HG02973 (cell line): ENCODE results near the gene NBL1.
"Not testable (repeated sequence)": the region's sequence is repeated elsewhere in the genome, so short reads cannot be mapped to it uniquely, and the experiment has no call there.

Experiments used
- ATAC-seq: cut with Tn5 transposase; IDR thresholded peaks from one replicate; pipeline ENCODE4 v1.9.1; 2021; ENCODE audit warnings: moderate library complexity; ENCODE audit not compliant: unreplicated experiment

The NBL1 gene

DNA sequence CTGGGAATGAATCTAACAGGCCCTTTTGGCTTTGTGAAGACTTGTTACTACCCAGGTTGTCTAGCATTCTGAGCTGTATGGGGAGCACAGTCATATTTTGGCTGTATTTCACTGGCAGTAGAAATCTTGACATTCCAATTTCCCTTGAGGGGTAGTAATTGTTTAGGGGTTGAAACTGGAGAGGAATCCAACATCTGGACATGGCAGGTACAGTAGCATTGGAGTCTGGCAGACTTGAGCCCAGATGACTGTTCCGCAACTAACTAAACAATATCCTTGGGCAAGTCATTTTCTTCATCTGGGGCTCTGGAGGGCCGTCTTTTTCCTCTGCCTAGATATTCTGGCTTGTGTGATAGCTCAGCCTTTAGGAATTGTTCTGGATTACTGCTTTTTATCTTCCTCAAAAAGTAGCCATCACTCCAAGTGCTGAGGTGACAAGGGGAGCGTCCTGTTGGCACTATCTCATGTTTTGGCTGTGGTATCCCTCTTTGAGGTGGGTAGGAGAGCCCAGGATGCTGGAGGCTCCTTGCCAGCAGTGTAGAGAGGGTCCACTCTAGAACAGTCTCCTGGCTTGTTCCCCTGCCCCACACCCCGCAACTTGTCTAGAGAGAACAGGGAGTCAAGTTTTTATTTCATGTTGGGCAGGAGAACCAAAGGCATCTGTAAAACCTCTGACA is 22.7 kb upstream of the NBL1 start:
- no peak for ATAC-seq

DNA sequence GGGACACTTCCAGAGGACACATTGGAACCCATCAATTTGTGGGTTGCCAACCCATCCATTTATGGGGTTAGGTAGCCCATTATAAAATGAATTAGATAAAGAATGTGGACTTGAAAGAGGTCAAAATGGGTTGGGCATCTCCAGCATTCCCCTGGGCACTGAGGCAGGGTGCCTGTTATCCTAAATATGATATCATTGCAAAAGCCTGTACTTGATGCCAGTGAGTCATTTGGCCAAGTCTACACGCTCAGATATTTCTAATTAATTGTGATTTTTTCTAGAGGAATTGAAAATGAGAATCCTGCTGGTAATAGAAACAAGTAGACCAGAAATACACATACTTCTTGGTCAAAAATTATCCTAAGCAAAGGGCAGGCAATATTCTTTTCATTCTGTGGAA is 21.9 kb upstream of the NBL1 start:
- no peak for ATAC-seq

DNA sequence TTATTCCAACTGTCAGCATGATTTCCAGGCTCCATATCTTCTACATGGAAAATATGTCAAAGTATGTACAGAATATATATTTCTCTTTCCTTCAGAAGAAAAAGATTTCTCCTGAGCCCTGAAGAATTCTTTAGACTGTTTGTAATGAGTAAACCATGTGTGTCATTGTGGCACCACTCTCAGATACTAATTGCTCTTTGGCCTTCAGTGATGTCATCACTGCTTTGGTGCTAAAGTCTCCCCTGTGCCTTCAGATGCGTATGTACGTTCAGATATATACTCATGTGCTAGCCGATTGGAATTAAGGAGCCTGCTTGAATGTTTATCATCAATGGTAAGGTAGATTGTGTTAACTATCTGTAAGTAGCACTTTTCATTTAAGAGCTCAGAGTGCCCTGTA is 20.6 kb upstream of the NBL1 start:
- ATAC-seq = no peak

DNA sequence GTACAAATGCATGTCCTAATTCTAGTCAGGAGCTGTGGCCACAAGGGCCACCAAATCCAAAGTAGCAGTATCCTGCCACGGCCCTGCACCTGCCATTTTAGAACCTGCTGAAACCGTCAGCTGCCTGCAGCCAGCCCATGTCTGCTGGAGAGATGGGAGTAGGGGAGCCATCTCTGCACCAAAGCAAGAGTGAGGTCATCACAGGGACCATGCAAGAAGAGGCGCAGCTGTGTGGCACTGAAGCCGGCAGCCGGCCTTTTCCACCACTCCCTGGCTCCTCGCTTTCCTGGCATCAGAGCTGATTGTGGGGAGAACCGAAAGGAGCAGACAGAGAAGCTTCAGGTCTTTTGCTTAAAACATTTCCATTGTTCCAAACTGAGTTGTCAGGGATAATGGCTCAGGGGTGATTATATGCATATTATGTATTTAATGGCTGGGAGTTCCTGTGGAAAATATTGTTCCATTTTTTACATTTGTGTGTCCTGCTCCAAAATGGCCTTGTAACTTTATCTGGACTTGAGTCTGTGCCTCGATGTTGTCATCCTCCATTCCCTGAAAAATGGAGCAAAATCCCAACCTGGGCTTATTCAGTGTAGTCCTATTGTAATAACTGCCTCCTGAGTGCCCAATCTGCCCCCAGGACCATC is 18.7 kb upstream of the NBL1 start:
- no peak for ATAC-seq

DNA sequence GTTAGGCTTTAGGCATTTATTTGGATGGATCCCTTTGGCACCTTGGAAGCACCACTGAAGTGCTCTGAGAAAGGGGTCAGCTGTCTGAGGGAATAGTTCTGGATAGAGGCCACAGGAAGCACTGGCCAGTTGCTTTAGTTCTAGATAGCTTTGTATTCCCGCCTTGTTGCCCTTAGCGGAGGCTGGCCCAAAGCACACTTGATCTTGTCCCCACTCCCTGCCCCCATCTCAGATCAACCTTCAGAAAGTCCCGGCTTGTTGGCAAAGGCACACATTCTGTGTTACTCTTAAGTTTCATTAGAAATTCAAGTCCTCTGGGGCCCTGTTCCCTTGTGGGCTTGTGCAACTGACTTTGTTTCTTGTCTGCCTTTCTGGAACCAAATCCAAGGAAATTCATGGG is 15.2 kb upstream of the NBL1 start:
- no peak for ATAC-seq

DNA sequence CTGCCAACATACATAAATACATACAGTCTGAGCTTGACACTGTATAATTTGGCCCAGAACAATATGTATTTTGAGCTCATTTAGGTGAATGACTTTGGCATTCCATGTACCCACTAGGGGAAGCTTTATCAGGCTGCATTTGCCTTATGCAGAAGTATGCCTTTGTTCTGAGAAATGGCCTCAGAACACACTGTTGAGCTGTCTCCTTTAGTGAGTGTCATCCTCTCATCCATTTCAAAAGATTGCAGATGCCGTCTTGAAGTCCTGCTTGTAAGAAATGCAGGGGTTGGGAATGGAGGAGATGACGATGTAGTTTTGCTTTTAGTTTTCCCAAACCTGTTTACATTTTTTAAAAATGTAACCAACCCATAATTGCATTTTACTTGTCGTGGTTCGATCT is 14.8 kb upstream of the NBL1 start:
- no peak for ATAC-seq

DNA sequence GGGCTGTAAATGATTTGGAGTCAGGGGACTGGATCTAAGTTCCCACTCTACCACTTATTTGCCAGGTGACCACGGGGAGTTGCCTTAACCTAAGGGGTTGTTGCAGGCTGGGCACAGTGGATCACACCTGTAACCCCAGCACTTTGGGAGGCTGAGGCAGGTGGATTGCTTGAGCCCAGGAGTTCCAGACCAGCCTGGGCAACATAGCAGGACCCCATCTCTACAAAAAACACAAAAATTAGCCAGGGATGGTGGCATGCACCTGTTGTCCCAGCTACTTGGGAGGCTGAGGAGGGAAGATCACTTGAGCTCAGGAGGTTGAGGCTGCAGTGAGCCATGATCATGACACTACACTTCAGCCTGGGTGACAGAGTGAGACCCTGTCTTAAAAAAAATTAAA is 13.9 kb upstream of the NBL1 start:
- not testable (repeated sequence) for ATAC-seq

DNA sequence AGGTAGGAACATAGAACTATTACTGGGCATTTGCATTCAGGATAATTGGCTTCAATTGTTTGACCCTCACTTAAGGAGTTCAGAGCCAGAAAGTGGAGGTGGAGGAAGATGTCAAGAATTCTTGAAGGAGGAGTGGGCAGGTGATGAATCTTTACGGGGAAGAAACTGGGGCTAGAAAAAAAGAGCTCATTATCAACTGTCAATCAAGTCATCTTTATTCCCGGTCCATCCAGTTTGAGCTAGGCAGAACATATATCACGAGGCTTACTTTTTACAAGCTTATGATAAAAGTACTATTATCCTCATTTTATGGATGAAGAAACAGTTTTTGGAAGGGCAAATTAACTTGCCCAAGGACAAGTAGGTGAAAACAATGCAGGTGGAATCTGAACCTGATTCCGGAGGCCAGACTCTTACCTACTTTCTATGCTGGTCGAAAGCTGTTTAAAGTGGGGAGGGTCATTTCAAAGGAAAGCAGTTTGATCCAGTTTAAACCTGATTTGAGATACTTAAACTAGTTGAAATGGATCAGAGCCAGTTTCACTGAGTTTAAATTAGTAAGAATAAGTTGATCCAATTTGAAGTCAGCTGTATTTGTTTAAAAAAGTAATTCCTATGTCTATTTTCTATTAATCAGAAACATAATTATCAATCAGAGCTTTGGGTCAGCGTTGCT is 13.3 kb upstream of the NBL1 start:
- no peak for ATAC-seq

DNA sequence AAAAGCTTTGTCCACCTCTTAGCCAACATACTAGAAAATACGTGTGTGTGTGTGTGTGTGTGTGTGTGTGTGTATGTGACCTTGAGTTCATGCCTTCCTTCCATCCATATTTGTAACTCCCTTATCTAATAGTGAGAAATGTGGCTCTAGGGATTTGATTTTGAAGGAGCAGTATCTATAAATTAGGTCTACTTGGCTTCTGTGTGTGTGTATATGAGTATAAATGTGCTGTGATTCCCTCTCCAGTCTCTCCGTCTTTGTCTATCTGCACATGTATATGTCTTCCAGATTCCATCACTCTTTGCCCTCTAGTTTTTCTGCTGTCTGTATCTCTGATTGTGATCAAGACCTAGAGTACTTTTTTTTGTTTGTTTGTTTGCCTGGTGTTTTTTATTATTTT is 11.9 kb upstream of the NBL1 start:
- ATAC-seq = no peak

DNA sequence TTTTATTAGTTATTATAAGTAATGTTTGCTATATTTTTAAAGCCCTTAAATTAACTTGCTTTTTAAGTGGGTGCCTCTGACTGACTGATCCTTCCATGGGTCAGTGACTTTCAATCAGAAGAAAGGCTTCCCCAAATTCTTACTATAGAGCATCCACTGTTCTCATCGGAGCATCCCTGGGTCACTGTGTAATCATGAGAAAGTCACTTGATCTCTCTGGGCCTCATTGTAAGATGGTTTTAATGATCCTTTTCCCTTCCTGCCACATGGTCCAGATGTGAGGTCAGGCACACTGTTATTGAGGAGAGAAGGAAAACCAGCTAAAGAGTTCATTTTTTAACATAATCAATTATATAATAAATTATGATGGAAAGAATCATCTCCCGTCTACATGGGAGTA is 11.0 kb upstream of the NBL1 start:
- no peak for ATAC-seq

DNA sequence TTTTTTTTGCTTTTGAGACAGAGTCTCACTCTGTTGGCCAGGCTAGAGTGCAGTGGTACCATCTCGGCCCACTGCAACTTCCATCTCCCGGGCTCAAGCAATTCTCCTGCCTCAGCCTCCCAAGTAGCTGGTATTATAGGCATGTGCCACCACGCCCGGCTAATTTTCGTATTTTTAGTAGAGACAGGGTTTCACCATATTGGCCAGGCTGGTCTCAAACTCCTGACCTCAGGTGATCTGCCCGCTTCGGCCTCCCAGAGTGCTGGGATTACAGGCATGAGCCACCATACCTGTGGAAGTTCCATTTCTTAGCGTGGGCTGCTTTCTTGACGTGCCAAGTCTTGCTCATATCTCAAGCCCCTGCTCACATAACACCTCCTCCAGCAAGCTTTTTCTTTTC is 9.0 kb upstream of the NBL1 start:
- ATAC-seq = not testable (repeated sequence)

DNA sequence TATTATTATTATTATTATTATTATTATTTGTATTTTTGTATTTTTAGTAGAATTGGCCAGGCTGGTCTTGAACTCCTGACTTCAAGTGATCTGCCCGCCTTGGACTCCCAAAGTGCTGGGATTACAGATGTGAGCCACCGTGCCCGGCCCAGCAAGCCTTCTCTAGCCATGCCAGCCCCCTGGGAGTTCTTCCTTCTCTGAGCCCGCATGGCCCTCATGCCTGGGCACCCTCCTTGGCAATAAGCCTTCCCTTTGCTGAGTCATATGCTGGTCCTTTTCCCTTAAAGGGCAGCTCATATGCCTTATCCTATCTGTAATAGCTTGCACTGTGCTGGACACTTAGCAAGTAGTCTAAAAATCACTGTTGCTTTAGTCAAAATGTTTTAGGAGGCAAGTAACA is 8.5 kb upstream of the NBL1 start:
- ATAC-seq = no peak

DNA sequence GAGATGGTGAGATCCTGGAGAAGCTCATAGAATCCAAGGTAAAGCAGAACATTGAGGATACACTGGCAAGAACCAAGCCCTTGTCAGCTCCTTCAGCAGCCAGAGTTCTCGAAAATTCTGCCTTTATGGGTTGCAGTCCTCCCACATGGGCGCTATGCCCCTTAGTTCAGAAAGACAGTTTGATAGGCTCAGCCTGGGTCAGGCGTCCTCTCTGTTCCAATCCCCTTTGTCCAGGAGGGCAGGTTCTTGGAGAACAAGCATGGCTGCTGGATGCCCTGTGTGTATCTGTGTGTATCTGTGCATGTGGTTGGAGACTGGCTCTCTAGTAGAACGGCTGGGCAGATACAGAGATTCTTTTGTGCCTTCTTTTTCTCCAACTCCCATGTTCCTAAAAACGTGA is 8.0 kb upstream of the NBL1 start:
- ATAC-seq = no peak

DNA sequence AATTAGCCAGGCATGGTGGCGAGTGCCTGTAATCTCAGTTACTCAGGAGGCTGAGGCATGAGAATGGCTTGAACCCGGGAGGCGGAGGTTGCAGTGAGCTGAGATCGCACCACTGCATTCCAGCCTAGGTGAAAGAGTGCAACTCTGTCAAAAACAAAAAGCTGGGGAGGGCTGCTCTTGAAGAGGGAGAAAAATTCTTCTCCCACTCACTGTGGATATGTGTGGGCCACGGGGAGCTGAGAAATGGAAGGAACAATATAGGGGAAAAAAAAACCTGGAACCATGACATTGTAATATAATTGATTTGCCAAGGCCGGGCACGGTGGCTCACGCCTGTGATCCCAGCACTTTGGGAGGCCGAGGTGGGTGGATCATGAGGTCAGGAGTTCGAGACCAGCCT is 7.4 kb upstream of the NBL1 start:
- ATAC-seq = not testable (repeated sequence)

DNA sequence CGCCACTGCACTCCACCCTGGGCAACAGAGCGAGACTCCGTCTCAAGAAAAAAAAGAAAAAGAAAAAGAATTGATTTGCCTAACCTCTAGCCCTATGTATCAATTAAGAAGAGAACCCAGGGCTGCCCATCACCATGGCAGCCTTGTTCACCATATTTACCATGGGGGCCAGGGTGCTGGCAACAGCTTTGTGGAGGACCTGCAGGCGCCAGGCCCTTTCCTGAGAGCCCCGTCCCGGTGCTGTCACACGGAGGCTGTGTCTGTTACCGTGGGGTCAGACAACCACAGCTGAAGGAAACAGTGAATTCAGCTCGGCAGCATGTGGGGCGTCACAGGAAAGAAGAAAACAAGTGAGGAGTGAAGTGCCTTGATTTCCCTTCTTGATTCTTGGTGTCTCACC is 6.5 kb upstream of the NBL1 start:
- no peak for ATAC-seq

DNA sequence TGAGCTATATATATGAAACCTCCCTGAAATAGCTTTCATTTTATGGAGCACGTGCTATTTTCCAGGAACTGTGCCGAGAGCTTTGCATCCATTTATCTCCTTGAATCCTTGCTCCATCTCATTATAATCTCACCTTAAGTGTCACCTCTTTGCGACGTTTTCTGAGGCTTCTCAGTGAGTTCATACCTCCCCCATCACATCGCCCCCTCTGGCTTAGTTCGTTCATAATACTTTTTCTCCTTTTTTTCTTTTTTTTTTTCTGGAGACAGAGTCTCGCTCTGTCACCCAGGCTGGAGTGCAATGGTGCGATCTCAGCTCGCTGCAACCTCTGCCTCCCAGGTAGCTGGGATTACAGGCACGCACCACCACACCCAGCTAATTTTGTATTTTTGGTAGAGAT is 4.9 kb upstream of the NBL1 start:
- ATAC-seq = not testable (repeated sequence)

DNA sequence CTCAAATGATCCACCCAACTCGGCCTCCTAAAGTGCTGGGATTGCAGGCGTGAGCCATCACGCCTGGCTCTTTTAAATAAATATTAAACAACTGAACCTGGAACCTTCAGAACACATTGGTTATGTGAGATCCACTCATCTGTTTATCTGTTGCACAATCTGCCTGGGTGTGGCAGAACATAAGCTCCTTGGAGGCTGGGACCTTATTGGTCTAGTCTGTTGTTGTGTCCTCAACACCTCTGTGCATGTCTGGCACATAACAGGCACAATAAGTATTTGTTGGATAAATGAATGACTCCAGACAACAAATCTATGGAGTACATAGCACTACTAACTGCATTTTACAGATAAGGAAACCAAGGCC is 4.1 kb upstream of the NBL1 start:
- no peak for ATAC-seq

DNA sequence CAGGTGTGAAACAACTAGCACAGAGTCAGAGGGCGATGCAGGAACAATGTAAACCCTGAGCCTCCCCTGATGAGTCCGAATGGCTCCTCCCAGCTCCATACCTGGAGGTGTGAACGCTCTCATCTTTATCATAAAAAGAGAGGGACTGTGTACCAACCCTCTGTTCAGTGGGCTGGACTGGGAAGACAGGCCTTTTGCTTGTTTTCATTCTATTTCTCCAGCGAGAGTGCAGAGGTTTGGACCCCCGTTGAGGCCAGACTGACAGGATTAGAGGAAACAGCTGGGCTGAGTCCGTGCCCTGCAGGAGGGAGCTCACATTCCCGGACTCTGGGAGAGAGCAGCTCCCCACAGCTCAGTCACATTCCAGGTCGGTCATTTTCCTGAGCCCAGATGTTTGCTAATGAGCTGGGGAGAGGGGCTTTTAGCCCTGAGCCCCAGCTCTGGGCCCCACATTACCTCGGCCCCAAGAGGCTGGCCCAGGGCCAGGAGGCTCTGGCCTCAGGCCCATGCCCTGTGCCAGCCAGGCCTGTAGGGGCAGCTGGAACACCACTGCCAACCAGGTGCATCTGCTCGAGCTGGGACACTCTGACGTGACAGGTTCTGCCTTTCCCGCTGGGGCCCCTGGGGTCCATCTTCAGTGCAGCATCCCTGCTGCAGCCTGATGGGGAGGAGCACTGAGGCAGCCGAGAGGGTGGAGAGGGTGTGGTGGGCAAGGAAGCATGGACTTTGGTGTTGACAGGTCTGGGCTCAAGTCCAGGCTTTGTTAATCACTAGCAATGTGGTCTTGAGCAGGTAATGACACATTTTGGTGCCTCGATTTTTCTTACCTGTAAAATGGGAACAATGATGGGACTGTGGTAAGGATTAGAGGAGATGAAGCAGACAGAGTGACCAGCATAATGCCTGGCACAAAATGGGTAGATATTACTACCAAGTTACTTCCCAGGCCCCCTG is 3.5 kb upstream of the NBL1 start:
- ATAC-seq = no peak

DNA sequence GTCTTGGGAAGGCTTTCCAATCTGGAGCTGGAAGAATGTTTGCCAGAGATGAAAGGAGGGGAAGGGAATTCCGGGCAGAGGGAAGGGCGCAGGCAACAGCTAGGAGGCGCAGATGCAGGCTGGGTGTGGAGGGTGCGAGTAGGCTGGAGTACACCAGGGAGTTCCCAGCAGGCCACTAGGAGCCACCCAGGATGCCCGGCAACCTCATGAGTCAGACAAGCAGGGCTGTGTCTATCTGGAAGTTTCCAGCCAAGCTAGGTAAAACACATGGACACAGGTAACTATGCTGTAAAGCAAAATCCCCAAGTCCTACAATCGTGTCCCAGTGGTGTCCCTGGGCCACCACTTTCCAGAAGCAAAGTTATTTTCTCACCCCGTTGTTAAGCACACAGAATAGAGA is 990 bp upstream of the NBL1 start:
- ATAC-seq = no peak

DNA sequence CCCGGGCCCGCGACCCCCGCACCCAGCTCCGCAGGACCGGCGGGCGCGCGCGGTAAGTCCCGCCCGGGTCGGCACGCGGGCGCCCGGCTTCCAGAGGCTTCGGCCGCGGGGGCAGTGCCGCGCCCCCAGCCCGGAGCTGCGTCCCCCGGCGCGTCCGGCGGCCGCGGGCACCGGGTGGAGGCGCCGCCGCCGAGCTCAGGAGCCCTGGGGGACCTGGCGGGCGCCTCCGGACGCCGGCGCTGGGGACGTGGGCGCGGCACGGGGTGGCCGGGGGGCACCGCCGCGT is 227 bp downstream of the NBL1 start:
- no peak for ATAC-seq

DNA sequence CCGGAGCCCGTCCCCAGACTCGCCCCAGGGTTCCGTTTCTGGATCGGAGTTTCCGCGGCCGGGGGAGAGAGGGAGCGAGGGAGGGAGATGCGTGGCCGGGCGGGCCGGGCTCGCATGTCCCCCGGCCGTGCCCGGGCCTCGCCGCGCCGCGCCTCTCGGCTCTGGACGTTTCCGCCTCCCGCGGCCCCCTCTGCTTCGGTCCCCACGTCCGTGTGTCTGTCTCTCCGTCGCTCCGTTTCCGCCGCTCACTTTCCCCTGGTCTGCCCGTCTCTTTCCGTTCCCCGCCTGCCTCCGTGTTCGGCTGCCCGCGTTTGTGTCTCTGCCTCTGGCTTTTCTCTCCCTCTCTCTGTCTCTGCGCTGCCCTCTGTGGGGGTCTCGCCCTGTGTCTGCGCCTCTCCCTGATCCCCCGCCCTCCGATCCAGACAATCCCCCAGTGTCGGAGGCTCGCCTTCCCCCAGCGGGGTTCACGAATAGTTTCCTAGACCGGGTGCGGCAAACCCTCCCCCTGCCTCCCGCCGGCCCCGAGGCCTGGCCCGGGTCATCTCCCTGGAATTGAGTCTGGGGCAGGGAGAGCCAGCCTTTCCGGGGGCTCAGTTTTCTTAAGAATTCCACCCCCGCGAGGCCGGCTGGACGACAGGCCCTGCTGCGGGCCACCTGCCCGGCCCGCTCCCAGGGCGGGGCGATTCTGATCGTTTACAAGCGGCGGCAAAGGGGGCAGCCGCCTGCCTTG is 735 bp downstream of the NBL1 start:
- ATAC-seq = no peak
